ENCODE results near the gene TIE1. TPM values are rescaled to one million over a fixed set of nuclear protein-coding genes. Genes with fewer than 3 reads are reported as not detected.

Gene TIE1
- polyA plus RNA-seq, 3 donors, result 0.16 TPM; not detected in 2

DNA sequence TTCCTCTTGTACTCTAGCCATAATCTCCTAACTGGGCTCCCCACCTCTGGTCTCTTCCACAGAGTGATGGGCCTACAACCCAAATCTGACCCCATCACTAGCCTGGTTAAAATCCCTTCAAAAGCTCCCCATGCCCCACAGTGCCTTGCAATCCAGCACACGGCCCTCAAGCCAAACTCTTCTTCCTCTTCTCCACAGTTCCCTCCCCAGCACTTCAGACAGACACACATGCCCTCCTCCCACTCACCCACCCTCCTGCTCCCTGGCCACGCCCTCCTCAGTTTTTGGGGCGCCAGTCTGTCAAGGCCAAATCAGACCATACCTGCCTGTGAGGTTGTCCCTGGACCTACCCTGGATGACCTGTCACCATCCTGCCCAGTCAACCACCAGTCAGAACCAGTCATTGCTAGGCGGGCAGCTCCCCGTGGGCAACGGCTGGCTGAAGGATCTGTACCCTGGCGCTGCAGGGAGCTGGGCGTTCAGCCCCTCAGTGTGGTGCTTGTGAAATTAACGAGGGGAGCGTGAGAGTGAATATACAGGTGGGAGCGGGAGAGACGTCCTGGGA lies 16.2 kb upstream of the TIE1 start:
- 81% methylated on average over 8 of the region's 12 CpGs for WGBS (ENCODE audit: insufficient coverage)
- Histone ChIP-seq H4K20me1 (ENCODE audit: insufficient read depth, low read length) (no peaks in the 10 kb centered on the region), H3K9ac (ENCODE audit: insufficient read depth, low read length, poor library complexity, severe bottlenecking) (no peak overlapping the region), H3K4me3 (replicated peaks in 1 of 3; ENCODE audit: low read depth in 2 of 3, low read length in 3 of 3) (no peak overlapping the region), H3K4me2 (replicated peaks; ENCODE audit: extremely low read depth, low read length, poor library complexity, severe bottlenecking) (no peak overlapping the region), H3K27me3 (ENCODE audit: control insufficient read depth in 2 of 2, insufficient read depth in 2 of 2, low read length in 2 of 2) (no peaks in the 10 kb centered on the region), H3K27ac (ENCODE audit: low read depth in 1 of 2, low read length in 2 of 2) (no peak overlapping the region), H2AFZ (ENCODE audit: insufficient read depth, low read depth, low read length, poor library complexity, severe bottlenecking) (no peak overlapping the region), H3K79me2 (ENCODE audit: insufficient read depth, low read length) (no peaks in the 10 kb centered on the region), H3K9me3 (replicated peaks in 1 of 2; ENCODE audit: control insufficient read depth in 1 of 2, insufficient read depth in 1 of 2, low read length in 2 of 2) (no peaks in the 10 kb centered on the region), H3K36me3 (replicated peaks in 1 of 2; ENCODE audit: control insufficient read depth in 1 of 2, insufficient read depth in 2 of 2, low read length in 2 of 2) (no peaks in the 10 kb centered on the region), H3K4me1 (ENCODE audit: control insufficient read depth in 1 of 2, insufficient read depth in 2 of 2, low read length in 2 of 2) (no peaks in the 10 kb centered on the region)
- intact Hi-C loops (cut with micrococcal nuclease), result no loop called here
- H3K27me3 Mint-ChIP-seq (ENCODE audit: low read depth in 3 of 3), result peaks cover 2 to 4% (median 4%) of the 10 kb centered on the region in 3 donors
- H3K36me3 Mint-ChIP-seq, result no peaks in the 10 kb centered on the region
- no peak overlapping the region for H3K4me3 Mint-ChIP-seq
- DNase-seq, result no peak
- TF ChIP-seq, protein P1, sequence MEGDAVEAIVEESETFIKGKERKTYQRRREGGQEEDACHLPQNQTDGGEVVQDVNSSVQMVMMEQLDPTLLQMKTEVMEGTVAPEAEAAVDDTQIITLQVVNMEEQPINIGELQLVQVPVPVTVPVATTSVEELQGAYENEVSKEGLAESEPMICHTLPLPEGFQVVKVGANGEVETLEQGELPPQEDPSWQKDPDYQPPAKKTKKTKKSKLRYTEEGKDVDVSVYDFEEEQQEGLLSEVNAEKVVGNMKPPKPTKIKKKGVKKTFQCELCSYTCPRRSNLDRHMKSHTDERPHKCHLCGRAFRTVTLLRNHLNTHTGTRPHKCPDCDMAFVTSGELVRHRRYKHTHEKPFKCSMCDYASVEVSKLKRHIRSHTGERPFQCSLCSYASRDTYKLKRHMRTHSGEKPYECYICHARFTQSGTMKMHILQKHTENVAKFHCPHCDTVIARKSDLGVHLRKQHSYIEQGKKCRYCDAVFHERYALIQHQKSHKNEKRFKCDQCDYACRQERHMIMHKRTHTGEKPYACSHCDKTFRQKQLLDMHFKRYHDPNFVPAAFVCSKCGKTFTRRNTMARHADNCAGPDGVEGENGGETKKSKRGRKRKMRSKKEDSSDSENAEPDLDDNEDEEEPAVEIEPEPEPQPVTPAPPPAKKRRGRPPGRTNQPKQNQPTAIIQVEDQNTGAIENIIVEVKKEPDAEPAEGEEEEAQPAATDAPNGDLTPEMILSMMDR (IDR thresholded peaks at IDR 0.05), result no peak
- peaks cover 2% of the 10 kb centered on the region for H3K4me1 Mint-ChIP-seq
- H3K9me3 Mint-ChIP-seq, result no peaks in the 10 kb centered on the region
- H3K27ac Mint-ChIP-seq, result no peak overlapping the region

DNA sequence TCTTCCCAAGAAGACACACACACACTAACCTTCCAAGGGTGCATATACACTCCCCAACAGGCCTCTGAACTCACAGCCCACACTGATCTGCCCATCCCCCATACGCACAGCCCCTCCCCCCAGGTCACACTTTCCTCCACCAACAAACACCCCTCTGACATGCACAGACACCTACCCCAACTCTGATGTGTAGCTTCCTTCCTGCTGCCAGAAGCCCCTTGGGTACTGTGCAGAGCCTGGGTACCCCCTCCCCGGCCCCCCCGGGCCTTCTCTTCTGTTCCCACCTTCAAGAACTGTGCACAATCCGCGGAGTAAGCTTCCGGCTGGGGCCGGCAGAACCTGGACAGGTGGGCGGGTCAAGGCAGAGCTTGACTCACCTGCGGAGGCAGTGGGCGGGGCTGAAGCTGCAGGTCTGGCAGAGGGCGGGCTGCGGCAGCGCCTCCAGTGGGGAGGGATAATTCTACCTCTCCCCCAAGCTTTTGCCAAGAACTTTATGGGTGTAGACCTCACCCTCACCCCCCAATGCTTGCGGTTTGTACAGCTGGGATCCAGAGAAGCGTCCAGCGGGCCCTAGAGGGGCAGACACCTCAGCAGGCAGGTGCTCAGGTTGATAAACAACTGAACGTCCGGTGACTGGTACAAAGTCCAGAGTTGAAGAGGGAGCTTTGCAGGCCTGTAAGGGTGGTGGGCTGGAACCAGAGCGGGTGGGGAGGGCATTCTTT lies 15.4 kb upstream of the TIE1 start, which contains the start of gene C1orf210:
TSS of gene C1orf210 (minus strand) at position 313 of the 722 bp plus-strand sequence. CDS start 2,311 bp downstream, outside the sequence.
- Histone ChIP-seq H3K4me2 (replicated peaks; ENCODE audit: extremely low read depth, low read length, poor library complexity, severe bottlenecking) (no peak within 1 kb of the TSS), H3K9ac (ENCODE audit: insufficient read depth, low read length, poor library complexity, severe bottlenecking) (no peak within 1 kb of the TSS), H3K27ac (ENCODE audit: low read depth in 1 of 2, low read length in 2 of 2) (no peak within 1 kb of the TSS), H4K20me1 (ENCODE audit: insufficient read depth, low read length) (no peaks in the 10 kb centered on the region), H2AFZ (ENCODE audit: insufficient read depth, low read depth, low read length, poor library complexity, severe bottlenecking) (no peak within 1 kb of the TSS), H3K36me3 (replicated peaks in 1 of 2; ENCODE audit: control insufficient read depth in 1 of 2, insufficient read depth in 2 of 2, low read length in 2 of 2) (no peaks in the 10 kb centered on the region), H3K4me3 (replicated peaks in 1 of 3; ENCODE audit: low read depth in 2 of 3, low read length in 3 of 3) (no peak within 1 kb of the TSS), H3K9me3 (replicated peaks in 1 of 2; ENCODE audit: control insufficient read depth in 1 of 2, insufficient read depth in 1 of 2, low read length in 2 of 2) (no peaks in the 10 kb centered on the region), H3K79me2 (ENCODE audit: insufficient read depth, low read length) (no peaks in the 10 kb centered on the region), H3K27me3 (ENCODE audit: control insufficient read depth in 2 of 2, insufficient read depth in 2 of 2, low read length in 2 of 2) (no peaks in the 10 kb centered on the region), H3K4me1 (ENCODE audit: control insufficient read depth in 1 of 2, insufficient read depth in 2 of 2, low read length in 2 of 2) (no peaks in the 10 kb centered on the region)
- no peak for DNase-seq
- intact Hi-C loops (cut with micrococcal nuclease), result no loop called here
- Mint-ChIP-seq H3K9me3 (no peaks in the 10 kb centered on the region), H3K27ac (no peak within 1 kb of the TSS), H3K4me1 (peaks cover 2% of the 10 kb centered on the region), H3K36me3 (no peaks in the 10 kb centered on the region), H3K4me3 (no peak within 1 kb of the TSS), H3K27me3 (ENCODE audit: low read depth in 3 of 3) (peaks cover 2 to 4% (median 4%) of the 10 kb centered on the region in 3 donors)
- TF ChIP-seq, protein P1 (IDR thresholded peaks at IDR 0.05), result no peak
- WGBS (ENCODE audit: insufficient coverage), result 62% methylated on average over 7 of the region's 19 CpGs

All from CD14-positive monocyte (primary cell).